IPS-NIHi7 (cell line): ENCODE measurements around the gene CTBP2.

Source experiments
- DNase-seq: peaks from one replicate; pipeline ENCODE4 v3.0.0; 2012; ENCODE audit warnings: mixed read lengths; ENCODE audit errors: extremely low spot score

CTBP2 gene

GRCh38 chr10:124977161-124977560 lies 183.2 kb downstream of the CTBP2 start:
- no peak for DNase-seq

- no peak for DNase-seq
These were observed 184.3 kb downstream of the CTBP2 start for GRCh38 chr10:124975977-124976514.

DNA sequence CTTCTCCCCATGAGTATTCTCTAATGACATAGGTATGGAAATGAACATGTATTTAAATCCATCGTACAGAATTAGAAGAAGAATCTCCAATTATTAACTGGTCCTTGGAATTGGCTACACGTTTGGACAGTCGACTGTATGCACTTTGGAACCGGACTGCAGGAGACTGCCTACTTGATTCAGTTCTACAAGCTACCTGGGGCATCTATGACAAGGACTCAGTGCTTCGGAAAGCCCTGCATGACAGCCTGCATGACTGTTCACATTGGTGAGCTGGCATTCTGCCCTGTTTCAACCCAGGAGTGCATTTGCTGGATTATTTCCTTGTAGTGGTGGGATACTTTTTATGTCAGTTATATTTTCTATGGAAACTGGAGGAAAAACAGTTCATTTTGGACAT lies 186.2 kb downstream of the CTBP2 start:
- no peak for DNase-seq

- DNase-seq, result no peak
These were observed 187.7 kb downstream of the CTBP2 start for GRCh38 chr10:124972637-124973036.

DNA sequence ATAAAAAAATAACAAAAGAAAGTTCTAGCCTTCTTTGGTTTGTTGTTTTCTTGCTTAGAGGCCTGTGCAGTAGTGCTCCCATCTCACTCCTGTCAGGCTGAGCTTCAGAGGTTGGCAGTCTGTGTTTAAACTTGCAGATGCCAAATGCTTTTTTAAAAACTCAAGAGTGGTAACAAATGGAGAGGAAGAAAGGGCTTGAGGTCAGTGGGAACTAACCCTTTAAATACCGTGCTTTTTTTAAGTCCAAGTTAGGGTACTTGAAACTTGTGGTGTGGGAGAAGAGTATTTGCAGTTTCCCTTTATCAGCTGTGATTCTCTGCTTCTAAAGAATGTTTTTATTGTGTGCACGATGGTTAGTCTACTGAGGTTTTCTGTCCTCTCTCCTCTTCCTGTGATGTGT lies 189.1 kb downstream of the CTBP2 start:
- no peak for DNase-seq

DNA sequence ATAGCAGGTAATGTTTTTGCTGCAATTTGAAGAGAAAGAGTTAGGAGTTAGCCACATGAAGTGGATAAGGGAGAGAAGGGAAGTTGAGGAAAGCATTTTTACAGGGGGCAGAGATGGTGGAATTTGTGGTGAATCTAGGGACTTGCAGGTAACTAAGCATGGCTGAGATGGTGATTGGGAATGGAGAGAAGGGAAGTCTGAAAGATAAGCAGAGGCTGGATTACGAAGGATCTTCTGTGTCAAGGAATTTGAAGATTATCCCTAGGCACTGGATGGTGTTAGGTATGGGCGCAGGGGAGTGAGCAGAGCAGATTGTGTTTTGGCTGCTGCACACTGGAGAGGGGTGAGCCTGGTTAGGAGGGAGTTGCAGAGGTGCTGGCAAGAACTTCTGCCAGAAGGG lies 193.1 kb downstream of the CTBP2 start:
- DNase-seq, result no peak

DNA sequence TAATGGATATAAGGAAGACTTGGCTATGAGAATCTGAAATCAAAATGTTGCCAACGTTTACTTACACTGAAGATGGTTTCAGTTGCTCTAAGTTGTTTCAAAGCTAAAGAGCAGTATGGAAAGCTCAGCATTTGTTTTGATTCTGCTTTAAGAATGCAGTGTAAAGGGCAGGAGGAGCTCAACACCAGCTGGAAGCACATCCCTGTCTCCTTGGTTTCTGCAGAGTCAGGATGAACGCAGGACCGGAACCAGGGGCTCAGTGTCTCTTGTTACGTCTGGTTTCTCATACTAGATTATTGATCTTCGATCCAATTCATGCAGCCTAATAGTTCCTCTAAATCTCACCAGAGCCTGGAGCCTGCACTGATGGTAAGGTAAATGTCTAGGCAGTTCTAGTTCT lies 194.4 kb downstream of the CTBP2 start:
- no peak for DNase-seq

DNA sequence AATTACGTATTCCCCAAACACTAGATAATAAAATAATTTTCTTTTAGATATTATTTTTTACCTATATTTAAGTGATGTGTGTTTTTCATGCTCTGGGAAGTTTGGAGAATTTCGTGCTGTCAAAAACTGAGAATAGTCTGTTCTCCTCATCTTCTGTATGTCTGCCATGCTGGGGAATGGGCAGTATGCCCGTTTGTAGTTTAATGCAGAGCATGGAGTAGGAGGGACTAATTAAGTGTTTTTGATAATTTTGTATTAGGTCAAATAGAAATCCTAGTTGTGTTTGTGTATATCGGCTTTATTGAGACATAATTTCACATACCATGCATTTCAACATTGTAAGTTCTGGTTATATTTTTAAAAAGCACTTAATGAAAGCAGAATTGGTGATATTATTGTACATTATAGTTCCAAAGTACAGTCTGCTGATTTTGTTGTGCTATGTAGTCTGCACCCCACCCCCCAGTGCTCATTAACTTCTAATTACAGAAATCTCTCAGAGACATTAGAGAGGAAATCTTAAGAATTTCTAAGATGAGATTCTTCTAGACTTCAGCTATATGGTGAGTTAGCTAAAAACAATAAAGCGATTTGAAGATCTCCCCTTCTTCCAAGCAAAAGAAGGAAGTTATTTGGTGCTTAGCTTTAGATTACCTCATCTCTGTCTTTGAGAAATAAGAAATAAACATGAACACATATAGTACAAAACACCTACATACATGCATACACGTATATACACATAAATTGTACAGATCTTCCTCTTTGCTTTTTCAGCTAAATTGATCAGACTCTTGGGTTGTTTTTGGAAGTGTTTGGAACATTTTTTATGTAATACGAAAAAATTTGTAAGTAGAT lies 196.3 kb downstream of the CTBP2 start:
- DNase-seq, result no peak

DNA sequence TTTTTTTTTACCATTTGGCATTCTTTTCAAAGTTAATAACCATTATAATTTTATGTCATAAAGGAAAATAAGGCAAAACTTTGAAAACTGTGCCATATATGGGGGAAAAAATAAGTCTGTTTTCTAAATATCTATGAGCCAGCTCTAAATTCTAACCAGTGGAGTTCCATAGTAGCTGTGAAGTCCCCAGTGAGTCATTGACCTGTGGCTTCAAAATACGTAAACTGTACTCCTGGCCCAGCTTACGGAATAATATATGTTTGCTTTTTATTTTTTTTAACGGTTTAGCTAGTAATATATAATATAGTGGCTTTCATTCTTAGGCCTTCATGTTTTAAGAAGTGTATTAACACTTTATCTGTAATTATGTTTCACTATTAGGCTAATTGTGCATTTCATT lies 197.9 kb downstream of the CTBP2 start:
- DNase-seq, result no peak

DNA sequence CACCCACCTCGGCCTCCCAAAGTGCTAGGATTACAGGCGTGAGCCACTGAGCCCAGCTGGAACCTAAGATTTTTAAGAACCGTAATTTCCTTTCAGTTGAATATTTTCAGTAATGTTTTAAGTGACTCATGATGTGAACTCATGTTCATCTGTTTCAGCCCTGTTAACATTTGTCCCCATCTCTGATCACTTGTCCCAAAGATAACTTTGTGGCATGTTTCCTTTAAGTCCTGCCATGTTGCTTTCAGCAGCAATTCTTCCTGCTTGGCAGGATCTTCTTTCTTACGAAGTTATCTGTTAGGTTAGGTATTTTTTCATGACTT lies 199.2 kb downstream of the CTBP2 start:
- no peak for DNase-seq

- no peak for DNase-seq
These were observed 200.8 kb downstream of the CTBP2 start for GRCh38 chr10:124959564-124959963.

DNA sequence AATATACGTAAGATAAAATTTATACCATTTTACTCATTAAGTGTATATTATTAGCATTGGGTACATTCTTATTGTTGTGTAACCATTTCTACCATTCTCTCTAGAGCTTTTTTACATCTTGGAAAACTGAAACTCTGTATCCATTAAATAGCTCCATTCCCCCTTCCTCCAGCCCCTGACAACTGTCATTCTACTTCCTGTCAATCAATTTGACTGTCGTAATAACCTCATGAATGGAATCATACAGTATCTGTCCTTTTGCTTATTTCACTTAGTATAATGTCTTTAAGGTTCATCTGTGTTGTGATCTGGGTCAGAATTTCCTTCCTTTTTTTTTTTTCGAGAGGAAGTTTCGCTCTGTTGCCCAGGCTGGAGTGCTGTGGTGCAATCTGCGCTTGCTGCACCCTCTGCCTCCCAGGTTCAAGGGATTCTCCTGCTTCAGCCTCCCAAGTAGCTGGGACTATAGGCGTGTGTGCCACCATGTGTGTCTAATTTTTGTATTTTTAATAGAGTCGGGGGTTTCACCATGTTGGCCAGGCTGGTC lies 202.9 kb downstream of the CTBP2 start:
- DNase-seq, result no peak

DNA sequence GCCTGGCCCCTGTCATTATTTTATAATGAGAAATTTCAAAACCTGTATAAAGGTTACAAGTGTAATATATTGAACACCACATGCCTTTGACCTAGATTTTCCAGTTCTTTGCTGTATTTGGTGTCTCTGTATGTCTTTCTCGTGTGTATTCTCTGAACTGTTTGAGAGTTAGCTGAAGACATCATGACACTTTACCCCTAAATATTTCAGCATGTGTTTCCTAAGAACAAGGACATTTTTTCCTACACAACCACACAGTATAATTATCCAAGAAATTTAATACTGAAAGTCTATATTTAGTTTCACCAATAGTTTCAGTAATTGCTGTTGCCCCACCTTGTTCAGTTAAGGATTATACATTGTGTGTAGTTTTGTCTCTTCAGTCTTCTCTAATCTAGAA lies 203.6 kb downstream of the CTBP2 start:
- no peak for DNase-seq

DNA sequence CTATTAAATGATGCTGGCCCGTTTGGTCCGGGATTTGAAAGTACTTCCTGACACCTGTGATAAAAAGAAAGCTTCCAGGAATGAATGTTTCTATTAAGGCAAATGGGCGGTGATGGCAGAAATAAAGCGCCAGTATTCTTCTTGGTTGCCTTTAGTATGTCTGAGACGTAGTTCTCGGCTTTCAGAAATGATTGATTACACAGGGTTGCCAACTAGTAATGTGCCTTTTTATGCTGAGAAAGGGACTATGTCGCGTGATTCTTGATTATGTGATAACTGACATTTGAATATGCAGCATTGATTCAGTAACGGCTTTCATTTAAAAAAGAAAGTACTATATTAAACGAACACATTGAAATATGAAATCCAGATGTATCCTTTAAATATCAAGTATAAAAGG lies 204.5 kb downstream of the CTBP2 start:
- DNase-seq, result no peak

GRCh38 chr10:124955243-124955642 lies 205.1 kb downstream of the CTBP2 start:
- DNase-seq, result no peak

- DNase-seq, result no peak
These were observed 206.9 kb downstream of the CTBP2 start for GRCh38 chr10:124953421-124953820.

DNA sequence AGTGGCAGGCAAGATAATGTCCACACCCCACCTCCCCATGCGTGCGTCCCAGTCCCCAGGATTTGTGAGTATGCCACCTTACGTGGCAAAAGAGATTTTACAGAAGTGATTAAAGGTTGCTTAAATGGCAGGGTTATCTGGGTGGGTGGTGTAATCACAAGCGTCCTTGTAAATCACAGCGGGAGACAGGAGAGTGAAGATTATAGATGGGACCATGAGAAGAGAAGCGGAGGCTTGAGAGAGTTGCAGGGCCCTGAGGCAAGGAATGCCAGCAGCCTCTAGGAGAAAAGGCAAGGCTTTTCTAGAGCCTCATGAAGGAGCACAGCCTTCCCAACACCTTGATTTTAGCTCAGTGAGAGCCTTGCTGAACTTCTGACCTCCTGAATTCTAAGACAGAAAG lies 208.2 kb downstream of the CTBP2 start:
- DNase-seq, result no peak

DNA sequence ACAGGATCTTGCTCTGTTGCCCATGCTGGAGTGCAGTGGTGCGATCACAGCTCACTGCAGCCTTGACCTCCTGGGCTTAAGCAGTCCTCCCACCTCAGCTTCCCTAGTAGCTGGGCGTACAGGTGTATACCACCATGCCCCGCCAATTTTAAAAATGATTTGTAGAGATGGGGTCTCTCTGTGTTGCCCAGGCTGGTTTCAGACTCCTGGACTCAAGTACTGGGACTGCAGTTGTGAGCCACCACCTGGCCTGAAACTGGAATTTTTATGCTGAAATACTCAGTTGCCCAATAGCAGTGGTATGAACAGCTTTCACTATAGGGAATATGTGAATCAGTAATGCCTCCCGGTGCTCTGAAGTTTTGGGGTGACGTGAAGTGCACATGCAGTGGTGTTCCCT lies 210.8 kb downstream of the CTBP2 start:
- no peak for DNase-seq

- DNase-seq, result no peak
These were observed 213.4 kb downstream of the CTBP2 start for GRCh38 chr10:124946945-124947344.

- no peak for DNase-seq
These were observed 215.4 kb downstream of the CTBP2 start for GRCh38 chr10:124944982-124945381.

GRCh38 chr10:124943301-124944092 lies 216.9 kb downstream of the CTBP2 start:
- DNase-seq, result no peak

DNA sequence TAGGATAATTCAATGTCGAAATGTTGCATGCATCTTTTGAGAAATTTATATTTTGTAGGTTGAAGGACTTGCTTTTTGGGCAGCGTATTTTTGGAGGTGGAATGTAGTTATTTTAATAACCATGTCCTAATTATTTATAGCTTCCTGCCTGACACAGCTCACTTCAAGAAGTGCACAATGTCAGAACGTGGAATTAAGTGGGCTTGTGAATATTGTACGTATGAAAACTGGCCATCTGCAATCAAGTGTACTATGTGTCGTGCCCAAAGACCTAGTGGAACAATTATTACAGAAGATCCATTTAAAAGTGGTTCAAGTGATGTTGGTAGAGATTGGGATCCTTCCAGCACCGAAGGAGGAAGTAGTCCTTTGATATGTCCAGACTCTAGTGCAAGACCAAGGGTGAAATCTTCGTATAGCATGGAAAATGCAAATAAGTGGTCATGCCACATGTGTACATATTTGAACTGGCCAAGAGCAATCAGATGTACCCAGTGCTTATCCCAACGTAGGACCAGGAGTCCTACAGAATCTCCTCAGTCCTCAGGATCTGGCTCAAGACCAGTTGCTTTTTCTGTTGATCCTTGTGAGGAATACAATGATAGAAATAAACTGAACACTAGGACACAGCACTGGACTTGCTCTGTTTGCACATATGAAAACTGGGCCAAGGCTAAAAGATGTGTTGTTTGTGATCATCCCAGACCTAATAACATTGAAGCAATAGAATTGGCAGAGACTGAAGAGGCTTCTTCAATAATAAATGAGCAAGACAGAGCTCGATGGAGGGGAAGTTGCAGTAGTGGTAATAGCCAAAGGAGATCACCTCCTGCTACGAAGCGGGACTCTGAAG lies 217.8 kb downstream of the CTBP2 start:
- no peak for DNase-seq
